Naive thymus-derived CD8-positive, alpha-beta T cell (primary cell): Measurements from ENCODE around the gene NDUFAF3. TPM values are rescaled to one million over a fixed set of nuclear protein-coding genes. Genes with fewer than 3 reads are reported as not detected.
"Not testable (repeated sequence)": the region's sequence is repeated elsewhere in the genome, so short reads cannot be mapped to it uniquely, and the experiment has no call there.

ENCODE experiments used
- ATAC-seq, 2 donors: fragments of 150-1000 bp; cut with Tn5 transposase in 1 of 2; sonication (Bioruptor Pico), chemical (Tn5 transposase) in 1 of 2; 1 replicate in 1 of 2; 2 replicates in 1 of 2; pipeline ENCODE4 v1.10.0; 2021; ENCODE audit warnings: mild to moderate bottlenecking in 2 of 2, moderate library complexity in 2 of 2
- POLR2A ChIA-PET: fragments of 350-600 bp; sonication (Branson Sonifier 250); formaldehyde crosslinking; loops from one replicate; lab custom pipeline; 2021; ENCODE audit warnings: antibody characterized with exemption; lab: Charles Lee
- DNase-seq, 10 donors: peaks; one replicate each; pipeline versions ENCODE4 v3.0.0 to v3.0.0-alpha.2; 2020 to 2022
- H3K27ac Mint-ChIP-seq, 10 donors: one replicate each; pipeline ENCODE4 v1.8.0; 2020 to 2022; ENCODE audit warnings: mild to moderate bottlenecking in 10 of 10, mixed read lengths in 10 of 10, moderate library complexity in 4 of 10, inconsistent platforms in 1 of 10
- H3K27me3 Mint-ChIP-seq, 5 donors: one replicate each; pipeline ENCODE4 v1.8.0; 2021 to 2022; ENCODE audit warnings: mixed read lengths in 5 of 5
- H3K36me3 Mint-ChIP-seq, 3 donors: one replicate each; pipeline ENCODE4 v1.8.0; 2020 to 2022; ENCODE audit warnings: mixed read lengths in 3 of 3, mild to moderate bottlenecking in 2 of 3, inconsistent platforms in 1 of 3
- H3K4me1 Mint-ChIP-seq, 4 donors: one replicate each; pipeline ENCODE4 v1.8.0; 2021 to 2022; ENCODE audit warnings: mixed read lengths in 4 of 4
- H3K4me3 Mint-ChIP-seq, 10 donors: one replicate each; pipeline ENCODE4 v1.8.0; 2020 to 2022; ENCODE audit warnings: mild to moderate bottlenecking in 10 of 10, mixed read lengths in 10 of 10, moderate library complexity in 6 of 10, inconsistent platforms in 1 of 10
- H3K9me3 Mint-ChIP-seq, 9 donors: one replicate each; pipeline ENCODE4 v1.8.0; 2020 to 2022; ENCODE audit warnings: mixed read lengths in 9 of 9, mild to moderate bottlenecking in 3 of 9, inconsistent platforms in 1 of 9, moderate library complexity in 1 of 9
- polyA plus RNA-seq, 3 donors: library from polyadenylated mRNA; unstranded; fragments of 300-500 nt; fragmentation: Illumina TruSeq; gene quantifications; one replicate each; pipeline ENCODE4 v1.2.3, GENCODE V29; 2021
- total RNA-seq, 8 experiments: library from RNA in 2 of 8; stranded (reverse) in 2 of 8; gene quantifications; one replicate each; pipeline ENCODE4 v1.2.3 and lab custom pipeline; 2021 to 2026

Gene NDUFAF3
- total and polyA plus RNA-seq, 5 experiments from 2014 or later = 87.1 to 226 (median 140) TPM

- Mint-ChIP-seq H3K4me3 (no peak overlapping the region), H3K27ac (peak overlapping the region in 4 of 10 donors; percentile 11 to 71 (median 50)), H3K36me3 (peaks cover 0 to 7% (median 0%) of the 10 kb centered on the region in 3 donors), H3K4me1 (peaks cover 23 to 34% (median 30%) of the 10 kb centered on the region in 4 donors), H3K27me3 (no peaks in the 10 kb centered on the region), H3K9me3 (no peaks in the 10 kb centered on the region)
- no peak for ATAC-seq
- no peak for DNase-seq
- POLR2A ChIA-PET = interaction anchor here (0.8 to 7.5 kb wide), 3 partner anchors 8 to 15 kb away, joined by 3 to 278 read pairs (median 118); partner anchors contain the start of genes DALRD3, NDUFAF3 and P4HTM
These were observed 17.3 kb upstream of the NDUFAF3 start for GRCh38 chr3:49004352-49005302.

GRCh38 chr3:49005303-49005680 lies 16.6 kb upstream of the NDUFAF3 start:
- H3K27ac Mint-ChIP-seq = peak overlapping the region in 3 of 10 donors; percentile 11 to 69 (median 32)
- peaks cover 0 to 7% (median 0%) of the 10 kb centered on the region in 3 donors for H3K36me3 Mint-ChIP-seq
- H3K9me3 Mint-ChIP-seq = no peaks in the 10 kb centered on the region
- peaks cover 23 to 35% (median 30%) of the 10 kb centered on the region in 4 donors for H3K4me1 Mint-ChIP-seq
- POLR2A ChIA-PET = interaction anchor here (6.8 to 7.5 kb wide), 2 partner anchors 15 kb away, joined by 118 to 278 read pairs; partner anchors contain the start of genes DALRD3, NDUFAF3 and P4HTM
- no peak for ATAC-seq
- no peak for DNase-seq
- H3K27me3 Mint-ChIP-seq = no peaks in the 10 kb centered on the region
- H3K4me3 Mint-ChIP-seq = no peak overlapping the region

GRCh38 chr3:49005998-49006397 lies 15.9 kb upstream of the NDUFAF3 start:
- no peaks in the 10 kb centered on the region for H3K9me3 Mint-ChIP-seq
- ATAC-seq (no peak), DNase-seq (no peak)
- no peaks in the 10 kb centered on the region for H3K27me3 Mint-ChIP-seq
- POLR2A ChIA-PET = interaction anchor here (0.5 to 7.5 kb wide), 4 partner anchors 9 to 91 kb away, joined by 3 to 278 read pairs (median 66); partner anchors contain the start of genes DALRD3, NDUFAF3 and P4HTM
- peaks cover 0 to 10% (median 0%) of the 10 kb centered on the region in 3 donors for H3K36me3 Mint-ChIP-seq
- peaks cover 22 to 37% (median 30%) of the 10 kb centered on the region in 4 donors for H3K4me1 Mint-ChIP-seq
- H3K27ac Mint-ChIP-seq = peak overlapping the region in 5 of 10 donors; percentile 99 to 100 (median 99)
- H3K4me3 Mint-ChIP-seq = peak overlapping the region in 9 of 10 donors; percentile 94 to 100 (median 99)

- Mint-ChIP-seq H3K36me3 (peaks cover 0 to 13% (median 0%) of the 10 kb centered on the region in 3 donors), H3K4me1 (peaks cover 21 to 42% (median 30%) of the 10 kb centered on the region in 4 donors), H3K27ac (peak overlapping the region; percentile 97 to 100 (median 99)), H3K27me3 (no peaks in the 10 kb centered on the region), H3K4me3 (peak overlapping the region; percentile 94 to 100 (median 99)), H3K9me3 (no peaks in the 10 kb centered on the region)
- POLR2A ChIA-PET = interaction anchor here (0.6 to 7.5 kb wide), 19 partner anchors 10 to 920 kb away, joined by 3 to 278 read pairs (median 5); partner anchors contain the start of genes ARIH2, DALRD3, IMPDH2 and NDUFAF3
- peak in 1 of 2 donors; percentile 2 for ATAC-seq
- peak in 1 of 10 donors; percentile 23 for DNase-seq
These were observed 15.4 kb upstream of the NDUFAF3 start for GRCh38 chr3:49006408-49007067.

GRCh38 chr3:49007068-49007770 lies 14.7 kb upstream of the NDUFAF3 start, which contains the start of gene WDR6:
Gene WDR6 (plus strand): TSS chr3:49007391. CDS start chr3:49007432, 41 bp downstream.
- H3K4me3 Mint-ChIP-seq = peak within 1 kb of the TSS; percentile 94 to 100 (median 99)
- peaks cover 0 to 16% (median 0%) of the 10 kb centered on the region in 3 donors for H3K36me3 Mint-ChIP-seq
- DNase-seq = peak; percentile 95 to 99 (median 97)
- H3K9me3 Mint-ChIP-seq = no peaks in the 10 kb centered on the region
- no peaks in the 10 kb centered on the region for H3K27me3 Mint-ChIP-seq
- H3K4me1 Mint-ChIP-seq = peaks cover 24 to 46% (median 29%) of the 10 kb centered on the region in 4 donors
- peak; percentile 92 to 93 for ATAC-seq
- peak within 1 kb of the TSS; percentile 97 to 100 (median 99) for H3K27ac Mint-ChIP-seq
- POLR2A ChIA-PET = interaction anchor here (0.6 to 7.5 kb wide), 23 partner anchors 11 to 1626 kb away, joined by 3 to 278 read pairs (median 5); partner anchors contain the start of genes ARIH2, DALRD3, IMPDH2 and IP6K2

GRCh38 chr3:49007771-49008528 lies 14.0 kb upstream of the NDUFAF3 start:
- Mint-ChIP-seq H3K4me1 (peaks cover 22 to 42% (median 28%) of the 10 kb centered on the region in 4 donors), H3K4me3 (peak overlapping the region; percentile 94 to 100 (median 99)), H3K27me3 (no peaks in the 10 kb centered on the region), H3K27ac (peak overlapping the region; percentile 97 to 100 (median 99)), H3K9me3 (no peaks in the 10 kb centered on the region), H3K36me3 (peaks cover 0 to 19% (median 0%) of the 10 kb centered on the region in 3 donors)
- peak; percentile 71 to 94 (median 81) for DNase-seq
- POLR2A ChIA-PET = interaction anchor here (0.6 to 7.5 kb wide), 16 partner anchors 11 to 1627 kb away, joined by 3 to 278 read pairs (median 7); partner anchors contain the start of genes ARIH2, DALRD3, IMPDH2 and IP6K2
- peak; percentile 40 to 50 for ATAC-seq

- Mint-ChIP-seq H3K4me1 (peaks cover 22 to 44% (median 28%) of the 10 kb centered on the region in 4 donors), H3K4me3 (peak overlapping the region; percentile 94 to 100 (median 99)), H3K36me3 (peaks cover 0 to 21% (median 0%) of the 10 kb centered on the region in 3 donors), H3K27ac (peak overlapping the region; percentile 86 to 100 (median 99))
- not testable (repeated sequence) for H3K9me3 Mint-ChIP-seq, ATAC-seq, H3K27me3 Mint-ChIP-seq, DNase-seq
- POLR2A ChIA-PET = interaction anchor here (1.0 to 7.5 kb wide), 5 partner anchors 11 to 95 kb away, joined by 3 to 278 read pairs (median 67); partner anchors contain the start of genes DALRD3, IMPDH2, NDUFAF3 and P4HTM
These were observed 13.3 kb upstream of the NDUFAF3 start for GRCh38 chr3:49008627-49009026.

- ATAC-seq (no peak), DNase-seq (no peak)
- POLR2A ChIA-PET = interaction anchor here (0.7 to 7.5 kb wide), 4 partner anchors 11 to 488 kb away, joined by 3 to 278 read pairs (median 55); partner anchors contain the start of genes DALRD3, IMPDH2, NDUFAF3 and QRICH1
- no peaks in the 10 kb centered on the region for H3K9me3 Mint-ChIP-seq
- H3K4me1 Mint-ChIP-seq = peaks cover 22 to 47% (median 28%) of the 10 kb centered on the region in 4 donors
- H3K27me3 Mint-ChIP-seq = no peaks in the 10 kb centered on the region
- peak overlapping the region in 9 of 10 donors; percentile 10 to 99 (median 45) for H3K4me3 Mint-ChIP-seq
- peak overlapping the region in 5 of 10 donors; percentile 42 to 64 (median 58) for H3K27ac Mint-ChIP-seq
- peaks cover 0 to 23% (median 0%) of the 10 kb centered on the region in 3 donors for H3K36me3 Mint-ChIP-seq
These were observed 12.5 kb upstream of the NDUFAF3 start for GRCh38 chr3:49009396-49009795.

GRCh38 chr3:49012441-49013017 lies 9.4 kb upstream of the NDUFAF3 start:
- no peak for ATAC-seq
- peaks cover 0 to 36% (median 3%) of the 10 kb centered on the region in 3 donors for H3K36me3 Mint-ChIP-seq
- POLR2A ChIA-PET = interaction anchor here (0.6 to 4.3 kb wide), 5 partner anchors 9 to 246 kb away, joined by 3 to 29 read pairs (median 10); partner anchors contain the start of genes NDUFAF3 and P4HTM

More at GRCh38 chr3:49012441-49013017, 9.4 kb upstream of the NDUFAF3 start:
- peak overlapping the region in 1 of 10 donors; percentile 48 for H3K27ac Mint-ChIP-seq
- peaks cover 20 to 48% (median 26%) of the 10 kb centered on the region in 4 donors for H3K4me1 Mint-ChIP-seq
- no peak overlapping the region for H3K4me3 Mint-ChIP-seq
- DNase-seq = no peak
- no peaks in the 10 kb centered on the region for H3K27me3 Mint-ChIP-seq
- no peaks in the 10 kb centered on the region for H3K9me3 Mint-ChIP-seq
